Trophoblast cell (in vitro differentiated cells and primary cell): ENCODE results near the gene TENM4.

ENCODE experiments used
- DNase-seq, 2 donors: peaks; one replicate each; pipeline ENCODE4 v3.0.0-alpha.2; 2016
- H2AFZ ChIP-seq: 2 replicates; pipeline ENCODE4 v1.6.1; 2013; ENCODE audit warnings: low read length, moderate library complexity, mild to moderate bottlenecking; ENCODE audit not compliant: insufficient read depth, poor library complexity
- H2AK5ac ChIP-seq: 2 replicates; pipeline ENCODE4 v1.6.1; 2013; ENCODE audit warnings: mild to moderate bottlenecking, low read length
- H2BK120ac ChIP-seq: 2 replicates; pipeline ENCODE4 v1.6.1; 2013; ENCODE audit warnings: low read length, mild to moderate bottlenecking, moderate library complexity; ENCODE audit not compliant: insufficient read depth, poor library complexity
- H2BK12ac ChIP-seq: 2 replicates; pipeline ENCODE4 v1.6.1; 2013; ENCODE audit warnings: mild to moderate bottlenecking, low read length, moderate library complexity
- H2BK5ac ChIP-seq: 2 replicates; pipeline ENCODE4 v1.6.1; 2013; ENCODE audit warnings: low read length, low read depth, moderate library complexity, mild to moderate bottlenecking; ENCODE audit not compliant: poor library complexity
- H3K14ac ChIP-seq: 2 replicates; pipeline ENCODE4 v1.6.1; 2013; ENCODE audit warnings: mild to moderate bottlenecking, low read length
- H3K18ac ChIP-seq: 2 replicates; pipeline ENCODE4 v1.6.1; 2013; ENCODE audit warnings: mild to moderate bottlenecking, low read length
- H3K23ac ChIP-seq: 2 replicates; pipeline ENCODE4 v1.6.1; 2013; ENCODE audit warnings: low read length
- H3K27ac ChIP-seq: 2 replicates; pipeline ENCODE4 v1.5.1; 2013; ENCODE audit warnings: low read depth, mild to moderate bottlenecking, inconsistent platforms, low read length, moderate library complexity
- H3K27me3 ChIP-seq: 2 replicates; pipeline ENCODE4 v1.6.1; 2013; ENCODE audit warnings: inconsistent platforms, mild to moderate bottlenecking, low read length, moderate library complexity; ENCODE audit not compliant: insufficient read depth
- H3K36me3 ChIP-seq, 2 experiments: 1 replicate in 1 of 2; 2 replicates in 1 of 2; pipeline ENCODE4 v1.6.1; 2013; ENCODE audit warnings: low read length in 2 of 2, mild to moderate bottlenecking in 2 of 2, moderate library complexity in 1 of 2; ENCODE audit not compliant: insufficient read depth in 2 of 2, control insufficient read depth in 1 of 2
- H3K4ac ChIP-seq: 2 replicates; pipeline ENCODE4 v1.6.1; 2013; ENCODE audit warnings: low read depth, mild to moderate bottlenecking, low read length, moderate library complexity
- H3K4me1 ChIP-seq, 2 experiments: 1 replicate in 1 of 2; 2 replicates in 1 of 2; pipeline ENCODE4 v1.6.1; 2013; ENCODE audit warnings: low read length in 2 of 2, mild to moderate bottlenecking in 2 of 2, moderate library complexity in 1 of 2; ENCODE audit not compliant: insufficient read depth in 2 of 2, control insufficient read depth in 1 of 2
- H3K4me2 ChIP-seq: 2 replicates; pipeline ENCODE4 v1.6.1; 2013; ENCODE audit warnings: inconsistent platforms, mild to moderate bottlenecking, low read length, moderate library complexity
- H3K4me3 ChIP-seq: 2 replicates; pipeline ENCODE4 v1.5.1; 2013; ENCODE audit warnings: mild to moderate bottlenecking, low read depth, low read length, inconsistent platforms
- H3K79me1 ChIP-seq: one replicate; pipeline ENCODE4 v1.6.1; 2013; ENCODE audit warnings: low read length
- H3K79me2 ChIP-seq: 2 replicates; pipeline ENCODE4 v1.6.1; 2013; ENCODE audit warnings: low read length, mild to moderate bottlenecking; ENCODE audit not compliant: control insufficient read depth, insufficient read depth, poor library complexity
- H3K9ac ChIP-seq: 2 replicates; pipeline ENCODE4 v1.6.1; 2013; ENCODE audit warnings: mild to moderate bottlenecking, low read length
- H3K9me3 ChIP-seq: 2 replicates; pipeline ENCODE4 v1.6.1; 2013; ENCODE audit warnings: low read depth, mild to moderate bottlenecking, control low read depth, inconsistent platforms, low read length; ENCODE audit not compliant: insufficient read depth
- H4K12ac ChIP-seq: 2 replicates; pipeline ENCODE4 v1.6.1; 2013; ENCODE audit warnings: low read depth, mild to moderate bottlenecking, low read length, moderate library complexity
- H4K8ac ChIP-seq: 2 replicates; pipeline ENCODE4 v1.6.1; 2013; ENCODE audit warnings: low read depth, mild to moderate bottlenecking, low read length, moderate library complexity
- H4K91ac ChIP-seq: one replicate; pipeline ENCODE4 v1.6.1; 2013; ENCODE audit warnings: low read depth, mild to moderate bottlenecking, low read length, moderate library complexity
- WGBS: extraction: QIAGEN DNeasy Blood & Tissue Kit; methylation state at CpG from one replicate; pipeline ENCODE4 v1.1.7; 2013; ENCODE audit warnings: missing lambda C conversion rate; ENCODE audit not compliant: insufficient read length, insufficient coverage; ENCODE audit errors: extremely low coverage; 5-methylcytosine and 5-hydroxymethylcytosine counted together

The TENM4 gene

GRCh38 chr11:79421820-79422219 lies 19.0 kb downstream of the TENM4 start:
- no CpG with 5 or more reads among the region's 4 CpGs for WGBS

GRCh38 chr11:79419120-79419519 lies 21.7 kb downstream of the TENM4 start:
- Histone ChIP-seq H3K18ac (no peak overlapping the region), H3K4me1 (no peaks in the 10 kb centered on the region), H3K79me2 (no peaks in the 10 kb centered on the region), H4K8ac (no peak overlapping the region), H4K91ac (no peak overlapping the region), H3K9ac (no peak overlapping the region), H2AFZ (no peak overlapping the region), H2BK12ac (no peak overlapping the region), H3K9me3 (no peaks in the 10 kb centered on the region), H3K36me3 (no peaks in the 10 kb centered on the region), H3K23ac (no peak overlapping the region), H3K4me2 (no peak overlapping the region), H2AK5ac (no peak overlapping the region), H3K27ac (no peak overlapping the region), H2BK5ac (no peak overlapping the region), H3K27me3 (no peaks in the 10 kb centered on the region), H3K14ac (no peak overlapping the region), H2BK120ac (no peak overlapping the region), H3K4me3 (no peak overlapping the region), H4K12ac (no peak overlapping the region), H3K79me1 (no peaks in the 10 kb centered on the region), H3K4ac (no peak overlapping the region)
- no CpG with 5 or more reads among the region's 5 CpGs for WGBS
- DNase-seq = peak; percentile 52 to 67

More at GRCh38 chr11:79421820-79422219, 19.0 kb downstream of the TENM4 start:
- no peaks in the 10 kb centered on the region for H3K79me1 ChIP-seq
- no peaks in the 10 kb centered on the region for H3K79me2 ChIP-seq
- H3K9me3 ChIP-seq = no peaks in the 10 kb centered on the region
- H2BK12ac ChIP-seq = no peak overlapping the region
- H3K9ac ChIP-seq = no peak overlapping the region
- no peaks in the 10 kb centered on the region for H3K36me3 ChIP-seq
- H2BK120ac ChIP-seq = no peak overlapping the region
- no peak overlapping the region for H3K4me2 ChIP-seq
- H3K18ac ChIP-seq = no peak overlapping the region
- H3K4ac ChIP-seq = no peak overlapping the region
- no peak overlapping the region for H4K8ac ChIP-seq
- no peak overlapping the region for H2AFZ ChIP-seq
- H3K14ac ChIP-seq = no peak overlapping the region
- no peak overlapping the region for H2BK5ac ChIP-seq
- DNase-seq = no peak
- no peak overlapping the region for H3K23ac ChIP-seq
- no peak overlapping the region for H2AK5ac ChIP-seq
- no peak overlapping the region for H4K91ac ChIP-seq
- no peak overlapping the region for H3K27ac ChIP-seq
- no peaks in the 10 kb centered on the region for H3K4me1 ChIP-seq
- H4K12ac ChIP-seq = no peak overlapping the region
- no peak overlapping the region for H3K4me3 ChIP-seq
- no peaks in the 10 kb centered on the region for H3K27me3 ChIP-seq

DNA sequence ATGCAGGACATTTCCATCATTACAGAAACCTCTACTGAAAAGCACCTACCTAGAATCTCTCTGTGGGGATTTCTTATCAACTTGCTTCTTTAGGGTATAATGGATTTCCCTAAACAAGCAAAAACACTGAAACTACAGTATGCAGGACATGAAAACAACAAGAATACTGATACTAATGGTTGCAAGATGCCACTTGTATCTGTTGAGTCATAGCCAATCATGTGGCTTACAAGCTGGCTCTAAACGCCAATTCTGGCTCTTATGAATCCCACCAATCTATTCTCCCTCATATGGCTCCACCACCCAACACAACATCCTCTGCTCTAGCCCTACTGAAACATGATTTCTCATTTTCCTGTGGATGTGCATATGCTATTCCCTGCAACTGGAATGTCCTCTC lies 22.6 kb downstream of the TENM4 start:
- H4K8ac ChIP-seq = no peak overlapping the region
- no peaks in the 10 kb centered on the region for H3K4me1 ChIP-seq
- no peak overlapping the region for H2BK12ac ChIP-seq
- no peak overlapping the region for H3K23ac ChIP-seq
- no peak overlapping the region for H3K4ac ChIP-seq
- H4K91ac ChIP-seq = no peak overlapping the region
- H3K36me3 ChIP-seq = no peaks in the 10 kb centered on the region
- no peak overlapping the region for H2BK5ac ChIP-seq
- H3K9me3 ChIP-seq = no peaks in the 10 kb centered on the region
- H2BK120ac ChIP-seq = no peak overlapping the region
- no peak for DNase-seq
- H3K4me2 ChIP-seq = no peak overlapping the region
- no peak overlapping the region for H3K14ac ChIP-seq
- H3K9ac ChIP-seq = no peak overlapping the region
- no peak overlapping the region for H3K27ac ChIP-seq
- H4K12ac ChIP-seq = no peak overlapping the region
- no peak overlapping the region for H2AK5ac ChIP-seq
- no peaks in the 10 kb centered on the region for H3K79me1 ChIP-seq
- H3K18ac ChIP-seq = no peak overlapping the region
- no peaks in the 10 kb centered on the region for H3K27me3 ChIP-seq
- no peak overlapping the region for H3K4me3 ChIP-seq
- H2AFZ ChIP-seq = no peak overlapping the region
- WGBS = no CpG with 5 or more reads among the region's 1 CpG
- H3K79me2 ChIP-seq = no peaks in the 10 kb centered on the region

GRCh38 chr11:79417069-79417920 lies 23.5 kb downstream of the TENM4 start:
- Histone ChIP-seq H2BK12ac (no peak overlapping the region), H3K36me3 (no peaks in the 10 kb centered on the region), H3K4me2 (no peak overlapping the region), H3K27ac (no peak overlapping the region), H2AFZ (no peak overlapping the region), H3K79me1 (no peaks in the 10 kb centered on the region), H3K9me3 (no peaks in the 10 kb centered on the region), H3K4me3 (no peak overlapping the region), H3K18ac (no peak overlapping the region), H4K12ac (no peak overlapping the region), H3K4ac (no peak overlapping the region), H4K8ac (no peak overlapping the region), H3K14ac (no peak overlapping the region), H2BK5ac (no peak overlapping the region), H4K91ac (no peak overlapping the region), H3K9ac (no peak overlapping the region), H3K27me3 (no peaks in the 10 kb centered on the region), H2AK5ac (no peak overlapping the region), H3K23ac (no peak overlapping the region), H3K4me1 (no peaks in the 10 kb centered on the region), H2BK120ac (no peak overlapping the region), H3K79me2 (no peaks in the 10 kb centered on the region)
- no CpG with 5 or more reads among the region's 6 CpGs for WGBS
- peak in 1 of 2 donors; percentile 27 for DNase-seq
